HPDE6-E6E7 (cell line): ENCODE results near the gene FAM47C.
"Not testable (repeated sequence)": the region's sequence is repeated elsewhere in the genome, so short reads cannot be mapped to it uniquely, and the experiment has no call there.

ENCODE experiments used
- DNase-seq: peaks from one replicate; pipeline ENCODE4 v3.0.0; 2011; ENCODE audit warnings: missing footprints; ENCODE audit errors: extremely low spot score

Gene FAM47C

GRCh38 chrX:37008182-37008581 lies at the start of gene FAM47C:
Gene FAM47C (plus strand): TSS chrX:37008366. CDS start chrX:37008411, 45 bp downstream.
- not testable (repeated sequence) for DNase-seq

DNA sequence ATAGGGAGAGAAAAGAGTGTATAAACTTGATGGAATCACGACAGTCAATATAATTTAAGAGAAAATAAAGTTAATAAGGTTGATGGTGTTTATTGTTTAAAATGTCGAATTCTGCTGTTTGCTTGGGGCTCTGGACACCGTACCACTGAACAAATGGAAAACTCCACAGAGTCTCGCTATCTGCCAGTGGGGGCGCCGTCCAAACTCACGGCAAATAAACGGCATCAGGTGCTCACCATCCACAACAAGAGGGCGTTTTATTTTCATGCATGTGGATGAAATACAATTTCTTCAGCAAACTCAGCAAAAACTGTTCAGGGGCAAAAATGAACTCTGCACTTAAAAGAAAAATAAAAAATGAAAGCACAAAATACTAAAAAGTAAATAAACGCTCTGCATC lies 46.6 kb upstream of the FAM47C start:
- no peak for DNase-seq

- DNase-seq = no peak
Measured at GRCh38 chrX:36963069-36963808, 44.9 kb upstream of the FAM47C start.

- DNase-seq = no peak
Measured at GRCh38 chrX:36963852-36964251, 44.3 kb upstream of the FAM47C start.

- DNase-seq = no peak
Measured at GRCh38 chrX:36973575-36973974, 34.6 kb upstream of the FAM47C start.

GRCh38 chrX:36974911-36975310 lies 33.3 kb upstream of the FAM47C start:
- no peak for DNase-seq

- no peak for DNase-seq
Measured at GRCh38 chrX:36978886-36979285, 29.3 kb upstream of the FAM47C start.

GRCh38 chrX:36983831-36984230 lies 24.3 kb upstream of the FAM47C start:
- no peak for DNase-seq

DNA sequence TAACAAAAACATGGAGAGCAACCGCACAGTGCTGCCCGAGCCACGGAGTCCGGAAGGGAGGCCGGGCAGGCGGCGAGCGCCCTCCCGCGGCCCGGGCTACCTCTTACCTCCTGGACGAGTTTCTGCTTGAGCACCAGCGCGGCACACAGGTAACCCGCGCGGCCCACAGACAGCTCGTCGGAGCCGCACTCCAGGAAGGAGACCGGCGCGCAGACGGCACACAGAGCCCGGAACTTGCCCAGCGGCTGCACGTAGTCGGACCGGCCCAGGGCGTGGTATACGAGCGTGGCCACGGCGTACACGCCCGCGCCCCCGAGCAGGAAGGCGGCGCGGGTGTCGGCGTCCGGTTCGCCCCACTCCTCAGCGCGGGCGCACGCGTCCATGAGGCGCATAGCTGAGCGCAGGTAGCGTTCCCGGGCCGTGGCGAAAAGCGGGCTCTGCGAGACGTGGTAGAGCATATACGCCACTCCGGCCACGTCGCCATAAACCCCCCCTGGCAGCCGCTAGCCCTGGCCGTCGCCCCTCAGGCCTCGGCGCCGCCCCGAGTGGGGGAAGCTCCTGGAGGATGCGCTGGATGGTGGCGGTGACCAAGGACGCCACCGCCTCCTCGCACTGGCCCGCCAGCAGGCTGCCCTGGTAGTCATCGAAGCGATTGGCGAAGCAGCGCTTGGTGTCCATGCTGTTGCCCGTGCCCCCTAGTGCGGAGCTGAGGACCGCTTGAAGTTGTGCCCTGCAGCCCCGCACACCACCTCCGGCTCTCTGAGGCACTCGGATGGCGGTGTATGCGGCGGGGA lies 22.6 kb upstream of the FAM47C start:
- not testable (repeated sequence) for DNase-seq

DNA sequence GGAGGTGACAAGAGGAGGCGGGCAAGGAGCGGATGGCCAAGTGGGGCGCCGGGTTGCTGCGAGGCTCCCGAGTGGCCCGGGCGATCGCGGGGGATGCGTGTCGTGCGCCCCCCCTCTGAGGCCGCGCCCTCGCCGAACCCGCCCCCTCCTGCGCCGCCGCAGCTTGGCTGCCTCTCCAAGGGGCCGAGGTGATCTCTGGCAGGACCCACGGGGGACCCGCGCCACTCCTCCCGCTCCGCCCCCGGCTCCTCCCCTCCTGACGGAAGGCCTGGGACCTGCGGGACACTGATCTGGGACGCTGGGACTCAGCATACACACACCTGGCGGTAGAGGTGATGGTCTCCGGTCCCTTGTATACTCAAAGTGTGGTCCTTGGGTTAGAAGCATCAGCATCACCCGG lies 21.9 kb upstream of the FAM47C start:
- DNase-seq = no peak

GRCh38 chrX:36987212-36987611 lies 21.0 kb upstream of the FAM47C start:
- DNase-seq = not testable (repeated sequence)

DNA sequence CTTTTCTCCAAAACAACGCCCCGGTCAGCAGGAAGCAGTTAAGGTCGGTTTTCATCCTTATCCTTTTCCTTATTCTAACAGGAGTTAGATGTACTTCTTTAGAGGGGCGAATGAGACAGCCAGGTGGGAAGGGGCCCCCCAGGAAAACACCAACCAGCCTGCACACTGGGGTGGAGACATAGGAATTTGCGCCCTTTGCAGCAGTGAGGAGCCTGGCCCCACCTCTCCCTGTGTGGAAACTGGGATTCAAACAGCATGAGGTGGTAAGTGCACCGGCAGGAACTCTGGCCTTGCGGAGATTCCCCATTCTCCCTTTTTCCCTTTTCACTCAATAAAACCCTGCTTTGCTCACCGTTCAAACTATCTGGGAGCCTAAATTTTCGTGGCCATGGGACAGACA lies 8.0 kb upstream of the FAM47C start:
- no peak for DNase-seq

DNA sequence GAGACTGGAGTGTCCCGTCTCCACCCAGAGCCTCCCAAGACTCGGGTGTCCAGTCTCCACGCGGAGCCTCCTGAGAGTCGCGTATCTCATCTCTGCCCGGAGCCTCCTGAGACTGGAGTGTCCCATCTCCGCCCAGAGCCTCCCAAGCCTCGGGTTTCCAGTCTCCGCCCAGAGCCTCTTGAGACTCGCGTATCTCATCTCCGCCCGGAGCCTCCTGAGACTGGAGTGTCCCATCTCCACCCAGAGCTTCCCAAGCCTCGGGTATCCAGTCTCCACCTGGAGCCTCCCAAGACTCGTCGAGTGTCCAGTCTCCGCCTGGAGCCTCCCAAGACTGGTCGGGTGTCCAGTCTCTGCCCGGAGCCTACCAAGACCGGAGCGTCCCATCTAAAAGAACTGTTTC lies 2.3 kb downstream of the FAM47C start:
- no peak for DNase-seq

DNA sequence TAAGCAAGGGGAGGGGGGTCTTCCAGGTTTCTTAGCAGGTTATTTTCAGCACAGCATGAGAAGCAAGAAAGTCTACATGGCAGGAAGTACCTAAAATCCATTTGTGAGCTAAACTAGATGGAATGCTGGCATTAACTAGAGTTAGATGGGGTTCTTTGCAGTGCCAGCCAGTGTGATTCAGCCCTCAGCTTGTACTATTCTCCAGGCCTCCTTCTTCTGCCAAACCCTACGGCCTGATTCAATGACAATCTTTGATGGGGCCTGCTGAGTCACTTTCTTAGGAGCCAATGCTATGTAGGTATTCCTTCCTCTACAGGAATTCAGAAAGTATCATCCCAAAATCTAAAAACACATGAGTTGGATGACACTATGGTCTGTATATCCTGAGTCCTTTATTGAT lies 26.1 kb downstream of the FAM47C start:
- not testable (repeated sequence) for DNase-seq

DNA sequence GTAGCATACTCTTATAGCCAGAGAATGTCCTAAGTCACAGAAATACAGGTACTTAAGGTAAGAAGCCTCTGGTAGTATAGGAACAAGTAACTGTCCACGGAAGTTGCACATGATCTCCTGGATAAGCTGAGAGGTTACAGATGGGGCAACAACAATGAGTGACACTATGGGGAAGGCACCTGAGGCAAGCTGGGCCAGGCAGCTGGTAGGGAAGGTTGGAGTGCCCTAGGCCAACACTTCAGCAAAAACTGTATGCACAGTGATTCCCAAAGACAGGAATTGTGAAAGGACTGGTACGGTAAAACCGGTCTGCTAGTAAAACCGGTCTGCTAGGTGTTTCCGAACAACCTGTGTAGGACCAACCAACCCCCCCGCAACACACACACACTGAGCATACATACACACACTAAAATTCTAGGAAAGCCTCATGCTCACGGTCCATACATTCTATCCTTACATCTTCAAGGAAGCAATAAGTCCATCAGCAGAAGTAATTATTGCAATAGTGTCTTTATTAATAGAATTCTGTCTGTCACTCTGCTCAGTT lies 28.6 kb downstream of the FAM47C start:
- not testable (repeated sequence) for DNase-seq

DNA sequence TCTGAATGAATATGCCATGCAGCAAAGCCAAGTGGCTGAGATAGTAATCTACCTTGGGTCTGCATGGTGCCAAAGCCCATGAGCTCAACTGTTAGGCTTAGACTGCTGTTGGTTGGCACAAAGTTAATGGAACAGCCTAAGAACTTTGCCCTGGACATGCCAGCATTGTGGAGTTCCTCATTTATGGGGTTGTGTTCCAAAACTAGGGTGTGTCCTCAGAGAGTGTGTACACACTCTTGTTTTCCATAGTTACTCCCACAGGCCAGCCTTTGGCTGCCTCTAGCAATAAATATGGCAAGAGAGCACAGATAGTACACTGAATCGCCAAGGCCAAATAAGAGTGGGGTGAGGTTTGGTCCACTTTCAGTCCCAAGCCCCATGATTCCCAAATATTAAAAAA lies 30.6 kb downstream of the FAM47C start:
- DNase-seq = not testable (repeated sequence)

GRCh38 chrX:37042956-37043885 lies 35.1 kb downstream of the FAM47C start:
- not testable (repeated sequence) for DNase-seq

GRCh38 chrX:37047776-37048175 lies 39.6 kb downstream of the FAM47C start:
- DNase-seq = no peak

DNA sequence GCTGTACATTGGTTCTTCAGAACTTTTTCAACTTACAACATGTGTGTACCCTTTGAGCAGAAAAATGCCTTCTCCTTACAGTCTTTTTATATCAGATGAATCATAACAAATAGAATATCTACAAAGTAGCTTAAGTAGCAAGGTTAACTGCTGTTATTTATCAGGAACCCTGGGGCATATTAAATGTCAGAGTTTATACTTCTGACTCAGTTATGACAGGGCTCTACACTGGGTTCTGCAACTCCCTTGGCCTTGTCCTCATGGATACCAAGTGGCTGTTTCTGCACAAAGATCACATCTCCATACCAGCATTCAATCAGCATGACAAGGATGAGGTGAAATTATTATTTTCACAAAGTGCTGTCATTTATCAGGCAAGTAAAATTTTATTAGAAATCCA lies 49.4 kb downstream of the FAM47C start:
- DNase-seq = not testable (repeated sequence)

DNA sequence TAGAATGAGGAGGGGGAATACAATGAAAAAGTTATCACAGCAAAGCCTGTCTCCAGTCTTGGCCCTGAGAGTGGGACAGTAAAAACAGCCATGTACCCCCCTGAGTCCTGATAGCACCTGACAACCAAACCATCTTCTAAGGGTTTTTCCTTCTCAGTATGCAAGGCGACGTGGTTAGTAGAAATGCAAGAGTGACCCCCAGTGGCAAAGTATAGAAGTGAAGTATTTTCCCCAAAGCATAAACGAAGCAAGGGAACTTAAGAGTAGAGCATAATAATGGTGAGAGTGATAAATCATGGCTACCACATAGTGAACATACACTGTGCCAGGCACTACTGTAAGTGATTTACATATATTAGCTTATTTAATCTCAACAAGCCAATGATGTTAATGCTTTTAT lies 52.8 kb downstream of the FAM47C start:
- peak; percentile 7 for DNase-seq
